ENCODE results near the gene GLIS1. TPM values are rescaled to one million over a fixed set of nuclear protein-coding genes. Genes with fewer than 3 reads are reported as not detected.

Gene GLIS1
- total and polyA plus RNA-seq, 10 of the 15 experiments (the other 5 are each of a cell fraction or from before 2014, with no cell fraction given), result not detected

DNA sequence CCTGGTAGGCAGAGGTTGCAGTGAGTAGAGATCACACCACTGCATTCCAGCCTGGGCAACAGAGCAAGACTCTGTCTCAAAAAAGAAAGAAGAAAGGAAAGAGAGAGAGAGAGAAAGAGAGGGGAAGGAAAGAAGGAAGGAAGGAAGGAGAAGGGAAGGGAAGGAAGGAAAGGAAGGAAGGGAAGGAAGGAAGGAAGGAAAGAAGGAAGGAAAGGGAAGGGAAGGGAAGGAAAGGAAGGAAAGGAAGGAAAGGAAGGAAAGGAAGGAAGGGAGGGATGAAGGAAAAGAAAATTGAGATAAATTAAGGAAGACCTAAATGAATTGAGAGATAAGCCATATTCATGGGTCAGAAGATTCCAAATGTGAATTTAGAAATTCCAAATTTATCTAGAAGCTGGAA lies 92.2 kb downstream of the GLIS1 start:
- intact Hi-C loops (cut with micrococcal nuclease; ENCODE audit: unreplicated experiment), result no loop called here
- H3K4me2 ChIP-seq (ENCODE audit: control insufficient read depth, insufficient read depth), result no peak overlapping the region
- no TSS peak for BruUV-seq (replicated peaks)
- ATAC-seq (no peak), FAIRE-seq (no peak), DNase-seq (ENCODE audit: low read depth, low spot score) (no peak)
- ChIA-PET CTCF (no interaction called here), RAD21 (ENCODE audit: unreplicated experiment) (no interaction called here), SMC1A (ENCODE audit: uncharacterized antibody, unreplicated experiment) (no interaction called here), POLR2A (no interaction called here)
- no peaks in the 10 kb centered on the region for H3K9me3 ChIP-seq (replicated peaks; ENCODE audit: control insufficient read depth, insufficient read depth, low read length)
- H3K9ac ChIP-seq (ENCODE audit: control insufficient read depth, insufficient read depth, low read length), result no peak overlapping the region
- H3K4me3 ChIP-seq, result no peak overlapping the region
- no peaks in the 10 kb centered on the region for H3K4me1 ChIP-seq (ENCODE audit: control insufficient read depth, insufficient read depth, low read length)
- no peak overlapping the region for H2AFZ ChIP-seq (ENCODE audit: control insufficient read depth, low read depth, low read length)
- no peaks in the 10 kb centered on the region for H4K20me1 ChIP-seq (ENCODE audit: control insufficient read depth, insufficient read depth)
- in situ Hi-C loops (cut with MboI), result no loop called here
- no peak overlapping the region for H3K27ac ChIP-seq (ENCODE audit: control insufficient read depth, insufficient read depth)
- peaks cover 0 to 1% of the 10 kb centered on the region in 2 experiments; a peak in 1 of 4 replicates for H3K27me3 ChIP-seq (replicated peaks in 1 of 2; ENCODE audit: control insufficient read depth in 2 of 2, insufficient read depth in 2 of 2, low read length in 1 of 2)
- H3K79me2 ChIP-seq (ENCODE audit: control insufficient read depth, insufficient read depth, low read length), result no peaks in the 10 kb centered on the region
- no peaks in the 10 kb centered on the region for H3K36me3 ChIP-seq (ENCODE audit: control insufficient read depth in 2 of 2, insufficient read depth in 2 of 2, low read length in 1 of 2)
- TF ChIP-seq, protein P1, sequence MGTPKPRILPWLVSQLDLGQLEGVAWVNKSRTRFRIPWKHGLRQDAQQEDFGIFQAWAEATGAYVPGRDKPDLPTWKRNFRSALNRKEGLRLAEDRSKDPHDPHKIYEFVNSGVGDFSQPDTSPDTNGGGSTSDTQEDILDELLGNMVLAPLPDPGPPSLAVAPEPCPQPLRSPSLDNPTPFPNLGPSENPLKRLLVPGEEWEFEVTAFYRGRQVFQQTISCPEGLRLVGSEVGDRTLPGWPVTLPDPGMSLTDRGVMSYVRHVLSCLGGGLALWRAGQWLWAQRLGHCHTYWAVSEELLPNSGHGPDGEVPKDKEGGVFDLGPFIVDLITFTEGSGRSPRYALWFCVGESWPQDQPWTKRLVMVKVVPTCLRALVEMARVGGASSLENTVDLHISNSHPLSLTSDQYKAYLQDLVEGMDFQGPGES (IDR thresholded peaks at IDR 0.05), result no peak
- TF ChIP-seq NFYA (IDR thresholded peaks at IDR 0.05; ENCODE audit: borderline replicate concordance, low read depth, low read length) (no peak), EED (IDR thresholded peaks at IDR 0.05; ENCODE audit: low read depth) (no peak), TCF12 (IDR thresholded peaks at IDR 0.05; ENCODE audit: low read depth, low read length) (no peak), JUND (IDR thresholded peaks at IDR 0.05; ENCODE audit: low read depth, low read length) (no peak), CHD2 (IDR thresholded peaks at IDR 0.05; ENCODE audit: borderline replicate concordance, low read depth, low read length) (no peak), DPF2 (IDR thresholded peaks at IDR 0.05) (no peak), BACH1 (IDR thresholded peaks at IDR 0.05; ENCODE audit: borderline replicate concordance) (no peak)
- TF ChIP-seq, protein P2, sequence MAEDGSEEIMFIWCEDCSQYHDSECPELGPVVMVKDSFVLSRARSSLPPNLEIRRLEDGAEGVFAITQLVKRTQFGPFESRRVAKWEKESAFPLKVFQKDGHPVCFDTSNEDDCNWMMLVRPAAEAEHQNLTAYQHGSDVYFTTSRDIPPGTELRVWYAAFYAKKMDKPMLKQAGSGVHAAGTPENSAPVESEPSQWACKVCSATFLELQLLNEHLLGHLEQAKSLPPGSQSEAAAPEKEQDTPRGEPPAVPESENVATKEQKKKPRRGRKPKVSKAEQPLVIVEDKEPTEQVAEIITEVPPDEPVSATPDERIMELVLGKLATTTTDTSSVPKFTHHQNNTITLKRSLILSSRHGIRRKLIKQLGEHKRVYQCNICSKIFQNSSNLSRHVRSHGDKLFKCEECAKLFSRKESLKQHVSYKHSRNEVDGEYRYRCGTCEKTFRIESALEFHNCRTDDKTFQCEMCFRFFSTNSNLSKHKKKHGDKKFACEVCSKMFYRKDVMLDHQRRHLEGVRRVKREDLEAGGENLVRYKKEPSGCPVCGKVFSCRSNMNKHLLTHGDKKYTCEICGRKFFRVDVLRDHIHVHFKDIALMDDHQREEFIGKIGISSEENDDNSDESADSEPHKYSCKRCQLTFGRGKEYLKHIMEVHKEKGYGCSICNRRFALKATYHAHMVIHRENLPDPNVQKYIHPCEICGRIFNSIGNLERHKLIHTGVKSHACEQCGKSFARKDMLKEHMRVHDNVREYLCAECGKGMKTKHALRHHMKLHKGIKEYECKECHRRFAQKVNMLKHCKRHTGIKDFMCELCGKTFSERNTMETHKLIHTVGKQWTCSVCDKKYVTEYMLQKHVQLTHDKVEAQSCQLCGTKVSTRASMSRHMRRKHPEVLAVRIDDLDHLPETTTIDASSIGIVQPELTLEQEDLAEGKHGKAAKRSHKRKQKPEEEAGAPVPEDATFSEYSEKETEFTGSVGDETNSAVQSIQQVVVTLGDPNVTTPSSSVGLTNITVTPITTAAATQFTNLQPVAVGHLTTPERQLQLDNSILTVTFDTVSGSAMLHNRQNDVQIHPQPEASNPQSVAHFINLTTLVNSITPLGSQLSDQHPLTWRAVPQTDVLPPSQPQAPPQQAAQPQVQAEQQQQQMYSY (CRISPR knock-in tag; IDR thresholded peaks at IDR 0.05), result no peak

Measured in GM12878 (cell line).